Naive B cell (primary cell): ENCODE results near the gene PLXDC1. TPM values are rescaled to one million over a fixed set of nuclear protein-coding genes. Genes with fewer than 3 reads are reported as not detected.

Experiments
- ATAC-seq, 2 donors: fragments of 150-1000 bp; cut with Tn5 transposase; 2 replicates each; pipeline ENCODE4 v1.10.0; 2021; ENCODE audit warnings: low read depth in 2 of 2, mild to moderate bottlenecking in 2 of 2, moderate library complexity in 2 of 2
- DNase-seq: peaks from one replicate; pipeline ENCODE4 v3.0.0; 2022
- H3K27ac Mint-ChIP-seq, 6 donors: one replicate each; pipeline ENCODE4 v1.8.0; 2020 to 2022; ENCODE audit warnings: mild to moderate bottlenecking in 6 of 6, mixed read lengths in 6 of 6, moderate library complexity in 5 of 6, inconsistent platforms in 2 of 6
- H3K27me3 Mint-ChIP-seq, 3 donors: one replicate each; pipeline ENCODE4 v1.8.0; 2021 to 2022; ENCODE audit warnings: mixed read lengths in 3 of 3, mild to moderate bottlenecking in 1 of 3
- H3K36me3 Mint-ChIP-seq, 2 donors: one replicate each; pipeline ENCODE4 v1.8.0; 2020 to 2022; ENCODE audit warnings: mixed read lengths in 2 of 2, inconsistent platforms in 1 of 2, mild to moderate bottlenecking in 1 of 2
- H3K4me1 Mint-ChIP-seq, 3 donors: one replicate each; pipeline ENCODE4 v1.8.0; 2020 to 2022; ENCODE audit warnings: mixed read lengths in 3 of 3, inconsistent platforms in 1 of 3, mild to moderate bottlenecking in 1 of 3, moderate library complexity in 1 of 3
- H3K4me3 Mint-ChIP-seq, 8 donors: one replicate each; pipeline ENCODE4 v1.8.0; 2020 to 2022; ENCODE audit warnings: mild to moderate bottlenecking in 8 of 8, mixed read lengths in 8 of 8, moderate library complexity in 8 of 8, inconsistent platforms in 2 of 8
- H3K9me3 Mint-ChIP-seq, 7 donors: one replicate each; pipeline ENCODE4 v1.8.0; 2020 to 2022; ENCODE audit warnings: mixed read lengths in 7 of 7, mild to moderate bottlenecking in 5 of 7, inconsistent platforms in 2 of 7, moderate library complexity in 1 of 7
- polyA plus RNA-seq, 6 donors: library from polyadenylated mRNA; unstranded; fragments of 300-500 nt; fragmentation: Illumina TruSeq; gene quantifications; one replicate each; pipeline ENCODE4 v1.2.3, GENCODE V29; 2021; ENCODE audit warnings: low read depth in 6 of 6

PLXDC1 gene
- polyA plus RNA-seq, 6 donors from 2014 or later: not detected

- DNase-seq (no peak), ATAC-seq (no peak)
Measured at GRCh38 chr17:39104657-39105056, 46.8 kb downstream of the PLXDC1 start.

GRCh38 chr17:39104046-39104445, 47.4 kb downstream of the PLXDC1 start:
- Mint-ChIP-seq H3K4me1 (peaks cover 10 to 12% (median 11%) of the 10 kb centered on the region in 3 donors), H3K27ac (peak overlapping the region in 1 of 6 donors; percentile 29), H3K36me3 (no peaks in the 10 kb centered on the region), H3K4me3 (no peak overlapping the region), H3K9me3 (no peaks in the 10 kb centered on the region), H3K27me3 (peaks cover 6 to 25% (median 15%) of the 10 kb centered on the region in 3 donors)
- no peak for ATAC-seq
- no peak for DNase-seq

More at GRCh38 chr17:39104657-39105056, 46.8 kb downstream of the PLXDC1 start:
- Mint-ChIP-seq H3K27ac (no peak overlapping the region), H3K9me3 (no peaks in the 10 kb centered on the region), H3K36me3 (no peaks in the 10 kb centered on the region), H3K27me3 (peaks cover 0 to 21% (median 9%) of the 10 kb centered on the region in 3 donors), H3K4me3 (no peak overlapping the region), H3K4me1 (peaks cover 4 to 8% (median 7%) of the 10 kb centered on the region in 3 donors)

GRCh38 chr17:39101091-39101490, 50.3 kb downstream of the PLXDC1 start:
- ATAC-seq: no peak
- Mint-ChIP-seq H3K27me3 (peaks cover 12 to 22% (median 16%) of the 10 kb centered on the region in 3 donors), H3K9me3 (no peaks in the 10 kb centered on the region), H3K27ac (peak overlapping the region in 2 of 6 donors; percentile 37 to 64), H3K36me3 (no peaks in the 10 kb centered on the region), H3K4me3 (peak overlapping the region in 1 of 8 donors; percentile 66), H3K4me1 (peaks cover 29 to 38% (median 32%) of the 10 kb centered on the region in 3 donors)
- DNase-seq: no peak

- Mint-ChIP-seq H3K36me3 (no peaks in the 10 kb centered on the region), H3K4me3 (no peak overlapping the region), H3K4me1 (peaks cover 31 to 43% (median 36%) of the 10 kb centered on the region in 3 donors), H3K27me3 (peaks cover 12 to 18% (median 14%) of the 10 kb centered on the region in 3 donors), H3K9me3 (no peaks in the 10 kb centered on the region), H3K27ac (no peak overlapping the region)
- ATAC-seq: no peak
- DNase-seq: no peak
Measured at GRCh38 chr17:39100530-39100929, 50.9 kb downstream of the PLXDC1 start.

- Mint-ChIP-seq H3K36me3 (no peaks in the 10 kb centered on the region), H3K9me3 (no peaks in the 10 kb centered on the region), H3K4me3 (no peak overlapping the region), H3K27ac (peak overlapping the region in 1 of 6 donors; percentile 37), H3K4me1 (peaks cover 31 to 48% (median 38%) of the 10 kb centered on the region in 3 donors), H3K27me3 (peaks cover 12 to 18% (median 14%) of the 10 kb centered on the region in 3 donors)
- DNase-seq: no peak
- no peak for ATAC-seq
Measured at GRCh38 chr17:39099663-39100286, 51.7 kb downstream of the PLXDC1 start.

- Mint-ChIP-seq H3K27ac (peak overlapping the region in 1 of 6 donors; percentile 10), H3K36me3 (no peaks in the 10 kb centered on the region), H3K27me3 (peaks cover 12 to 18% (median 14%) of the 10 kb centered on the region in 3 donors), H3K9me3 (no peaks in the 10 kb centered on the region), H3K4me1 (peaks cover 31 to 55% (median 45%) of the 10 kb centered on the region in 3 donors), H3K4me3 (peak overlapping the region in 6 of 8 donors; percentile 10 to 63 (median 46))
- peak; percentile 9 for DNase-seq
- peak; percentile 30 to 48 for ATAC-seq
Measured at GRCh38 chr17:39098588-39098987, 52.8 kb downstream of the PLXDC1 start.

- Mint-ChIP-seq H3K4me3 (peak overlapping the region in 4 of 8 donors; percentile 6 to 56 (median 42)), H3K27ac (no peak overlapping the region), H3K9me3 (no peaks in the 10 kb centered on the region), H3K27me3 (peaks cover 13 to 18% (median 14%) of the 10 kb centered on the region in 3 donors), H3K4me1 (peaks cover 36 to 59% (median 53%) of the 10 kb centered on the region in 3 donors), H3K36me3 (no peaks in the 10 kb centered on the region)
- DNase-seq (no peak), ATAC-seq (no peak)
Measured at GRCh38 chr17:39097537-39097936, 53.9 kb downstream of the PLXDC1 start.

- H3K27me3 Mint-ChIP-seq: peaks cover 14 to 18% (median 17%) of the 10 kb centered on the region in 3 donors
- ATAC-seq (no peak), DNase-seq (no peak)
- H3K4me3 Mint-ChIP-seq: peak overlapping the region in 7 of 8 donors; percentile 6 to 73 (median 54)
- H3K36me3 Mint-ChIP-seq: no peaks in the 10 kb centered on the region
- peaks cover 40 to 63% (median 57%) of the 10 kb centered on the region in 3 donors for H3K4me1 Mint-ChIP-seq
- peak overlapping the region in 1 of 6 donors; percentile 76 for H3K27ac Mint-ChIP-seq
- no peaks in the 10 kb centered on the region for H3K9me3 Mint-ChIP-seq
Measured at GRCh38 chr17:39097150-39097519, 54.3 kb downstream of the PLXDC1 start.

- DNase-seq (peak; percentile 14), ATAC-seq (peak; percentile 39 to 47)
- H3K4me3 Mint-ChIP-seq: peak overlapping the region in 7 of 8 donors; percentile 2 to 76 (median 68)
- peak overlapping the region in 2 of 6 donors; percentile 51 to 76 for H3K27ac Mint-ChIP-seq
- no peaks in the 10 kb centered on the region for H3K36me3 Mint-ChIP-seq
- no peaks in the 10 kb centered on the region for H3K9me3 Mint-ChIP-seq
- H3K4me1 Mint-ChIP-seq: peaks cover 40 to 65% (median 60%) of the 10 kb centered on the region in 3 donors
- H3K27me3 Mint-ChIP-seq: peaks cover 14 to 18% (median 18%) of the 10 kb centered on the region in 3 donors
Measured at GRCh38 chr17:39096508-39097149, 54.8 kb downstream of the PLXDC1 start.

GRCh38 chr17:39095309-39095686, 56.1 kb downstream of the PLXDC1 start:
- no peak for ATAC-seq
- H3K27ac Mint-ChIP-seq: peak overlapping the region in 1 of 6 donors; percentile 39
- peaks cover 14 to 18% (median 18%) of the 10 kb centered on the region in 3 donors for H3K27me3 Mint-ChIP-seq
- H3K9me3 Mint-ChIP-seq: no peaks in the 10 kb centered on the region
- no peaks in the 10 kb centered on the region for H3K36me3 Mint-ChIP-seq
- peaks cover 43 to 70% (median 60%) of the 10 kb centered on the region in 3 donors for H3K4me1 Mint-ChIP-seq
- H3K4me3 Mint-ChIP-seq: no peak overlapping the region
- no peak for DNase-seq

GRCh38 chr17:39094607-39095308, 56.7 kb downstream of the PLXDC1 start:
- ATAC-seq: no peak
- H3K27me3 Mint-ChIP-seq: peaks cover 14 to 18% (median 18%) of the 10 kb centered on the region in 3 donors
- peaks cover 43 to 66% (median 57%) of the 10 kb centered on the region in 3 donors for H3K4me1 Mint-ChIP-seq
- no peaks in the 10 kb centered on the region for H3K36me3 Mint-ChIP-seq
- no peaks in the 10 kb centered on the region for H3K9me3 Mint-ChIP-seq
- no peak for DNase-seq
- peak overlapping the region in 2 of 8 donors; percentile 2 to 10 for H3K4me3 Mint-ChIP-seq
- H3K27ac Mint-ChIP-seq: peak overlapping the region in 3 of 6 donors; percentile 38 to 74 (median 57)

GRCh38 chr17:39092692-39093230, 58.7 kb downstream of the PLXDC1 start:
- peak; percentile 47 to 53 for ATAC-seq
- no peak for DNase-seq
- H3K36me3 Mint-ChIP-seq: no peaks in the 10 kb centered on the region
- H3K9me3 Mint-ChIP-seq: no peaks in the 10 kb centered on the region
- H3K4me1 Mint-ChIP-seq: peaks cover 31 to 49% (median 41%) of the 10 kb centered on the region in 3 donors
- peak overlapping the region in 7 of 8 donors; percentile 42 to 84 (median 74) for H3K4me3 Mint-ChIP-seq
- peak overlapping the region; percentile 22 to 76 (median 52) for H3K27ac Mint-ChIP-seq
- peaks cover 0 to 6% (median 0%) of the 10 kb centered on the region in 3 donors for H3K27me3 Mint-ChIP-seq
